Measurements from ENCODE around the gene FAM199X. TPM values are rescaled to one million over a fixed set of nuclear protein-coding genes. Genes with fewer than 3 reads are reported as not detected.

FAM199X gene
- total and polyA plus RNA-seq, 8 donors: 16.5 to 29.3 (median 25.9) TPM

- no peak for TF ChIP-seq CTCF (IDR thresholded peaks at IDR 0.05)
- intact Hi-C loops (cut with DNase I): no loop called here
- DNase-seq: no peak
Observed at GRCh38 chrX:104183685-104184084, 17.4 kb downstream of the FAM199X start.

GRCh38 chrX:104187931-104188330, 21.7 kb downstream of the FAM199X start:
- Histone ChIP-seq H3K4me3 (no peak overlapping the region), H3K4me1 (no peaks in the 10 kb centered on the region), H3K36me3 (peaks cover 0 to 70% of the 10 kb centered on the region in 2 donors), H3K27ac (no peak overlapping the region), H3K27me3 (no peaks in the 10 kb centered on the region), H3K9me3 (no peaks in the 10 kb centered on the region)
- no peak for DNase-seq
- intact Hi-C loops (cut with DNase I): no loop called here
- no peak for TF ChIP-seq CTCF (IDR thresholded peaks at IDR 0.05)
- ATAC-seq: no peak

More at GRCh38 chrX:104183685-104184084, 17.4 kb downstream of the FAM199X start:
- Histone ChIP-seq H3K36me3 (peaks cover 0 to 40% of the 10 kb centered on the region in 2 donors), H3K27me3 (no peaks in the 10 kb centered on the region), H3K4me3 (no peak overlapping the region), H3K9me3 (no peaks in the 10 kb centered on the region), H3K27ac (no peak overlapping the region), H3K4me1 (no peaks in the 10 kb centered on the region)
- no peak for ATAC-seq

GRCh38 chrX:104189837-104190236, 23.6 kb downstream of the FAM199X start:
- Histone ChIP-seq H3K9me3 (no peaks in the 10 kb centered on the region), H3K36me3 (peaks cover 0 to 68% of the 10 kb centered on the region in 2 donors), H3K4me3 (no peak overlapping the region), H3K4me1 (no peaks in the 10 kb centered on the region), H3K27ac (no peak overlapping the region), H3K27me3 (no peaks in the 10 kb centered on the region)
- TF ChIP-seq CTCF (IDR thresholded peaks at IDR 0.05): no peak
- DNase-seq (no peak), ATAC-seq (no peak)
- intact Hi-C loops (cut with DNase I): no loop called here

- TF ChIP-seq CTCF (IDR thresholded peaks at IDR 0.05): no peak
- Histone ChIP-seq H3K36me3 (peaks cover 0 to 43% of the 10 kb centered on the region in 2 donors), H3K4me3 (no peak overlapping the region), H3K9me3 (no peaks in the 10 kb centered on the region), H3K4me1 (no peaks in the 10 kb centered on the region), H3K27ac (no peak overlapping the region), H3K27me3 (no peaks in the 10 kb centered on the region)
- ATAC-seq (no peak), DNase-seq (no peak)
- intact Hi-C loops (cut with DNase I): no loop called here
Observed at GRCh38 chrX:104193485-104193884, 27.2 kb downstream of the FAM199X start.

- no peak for TF ChIP-seq CTCF (IDR thresholded peaks at IDR 0.05)
- Histone ChIP-seq H3K4me1 (no peaks in the 10 kb centered on the region), H3K27ac (no peak overlapping the region), H3K9me3 (no peaks in the 10 kb centered on the region), H3K4me3 (no peak overlapping the region), H3K27me3 (no peaks in the 10 kb centered on the region), H3K36me3 (peaks cover 0 to 28% of the 10 kb centered on the region in 2 donors)
- DNase-seq (no peak), ATAC-seq (no peak)
- intact Hi-C loops (cut with DNase I): no loop called here
Observed at GRCh38 chrX:104195013-104195412, 28.8 kb downstream of the FAM199X start.

Measured in left lung (tissue), 10 donors.